Lower leg skin (tissue), 3 donors: Measurements from ENCODE around the gene COQ2.

Experiments
- POLR2A ChIP-seq, 2 donors: fragments of 450-650 bp; IDR thresholded peaks; one replicate each; pipeline ENCODE4 v1.6.1; 2016 to 2017; ENCODE audit warnings: antibody characterized with exemption in 2 of 2, mild to moderate bottlenecking in 1 of 2, moderate library complexity in 1 of 2
- TF ChIP-seq, protein P1 (sequence below), 3 donors: fragments of 450-650 bp; IDR thresholded peaks; one replicate each; pipeline ENCODE4 v1.5.1; 2016; ENCODE audit warnings: antibody characterized with exemption in 3 of 3, mild to moderate bottlenecking in 3 of 3, moderate library complexity in 2 of 3

DNA sequence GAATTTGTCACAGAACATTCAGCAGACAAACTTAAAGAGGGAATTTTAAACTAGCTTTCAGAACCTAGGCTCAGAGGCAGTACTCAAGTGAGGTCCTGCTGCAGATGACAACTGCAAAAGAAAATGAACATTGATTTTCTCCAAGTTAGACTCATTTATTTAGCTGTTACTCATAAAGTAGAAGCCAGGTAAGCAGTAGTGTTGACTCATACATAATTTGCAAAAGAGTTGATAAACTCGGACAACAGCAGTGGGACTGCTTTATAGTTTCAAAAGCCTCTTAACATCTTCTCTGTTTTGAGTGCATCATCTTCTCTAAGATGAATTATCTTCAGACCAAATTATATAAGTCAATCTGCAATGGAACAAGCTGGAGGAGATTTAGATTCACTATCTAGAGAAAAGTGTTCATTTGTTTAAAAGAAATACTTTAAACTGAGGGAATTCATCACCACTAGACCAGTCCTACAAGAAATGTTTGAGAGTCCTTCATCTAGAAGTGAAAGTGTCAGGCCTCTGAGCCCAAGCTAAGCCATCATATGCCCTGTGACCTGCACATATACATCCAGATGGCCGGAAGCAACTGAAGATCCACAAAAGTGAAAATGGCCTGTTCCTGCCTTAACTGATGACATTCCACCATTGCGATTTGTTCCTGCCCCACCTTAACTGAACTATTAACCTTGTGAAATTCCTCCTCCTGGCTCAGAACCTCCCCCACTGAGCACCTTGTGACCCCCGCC, 49.5 kb downstream of the COQ2 start:
- TF ChIP-seq, protein P1, sequence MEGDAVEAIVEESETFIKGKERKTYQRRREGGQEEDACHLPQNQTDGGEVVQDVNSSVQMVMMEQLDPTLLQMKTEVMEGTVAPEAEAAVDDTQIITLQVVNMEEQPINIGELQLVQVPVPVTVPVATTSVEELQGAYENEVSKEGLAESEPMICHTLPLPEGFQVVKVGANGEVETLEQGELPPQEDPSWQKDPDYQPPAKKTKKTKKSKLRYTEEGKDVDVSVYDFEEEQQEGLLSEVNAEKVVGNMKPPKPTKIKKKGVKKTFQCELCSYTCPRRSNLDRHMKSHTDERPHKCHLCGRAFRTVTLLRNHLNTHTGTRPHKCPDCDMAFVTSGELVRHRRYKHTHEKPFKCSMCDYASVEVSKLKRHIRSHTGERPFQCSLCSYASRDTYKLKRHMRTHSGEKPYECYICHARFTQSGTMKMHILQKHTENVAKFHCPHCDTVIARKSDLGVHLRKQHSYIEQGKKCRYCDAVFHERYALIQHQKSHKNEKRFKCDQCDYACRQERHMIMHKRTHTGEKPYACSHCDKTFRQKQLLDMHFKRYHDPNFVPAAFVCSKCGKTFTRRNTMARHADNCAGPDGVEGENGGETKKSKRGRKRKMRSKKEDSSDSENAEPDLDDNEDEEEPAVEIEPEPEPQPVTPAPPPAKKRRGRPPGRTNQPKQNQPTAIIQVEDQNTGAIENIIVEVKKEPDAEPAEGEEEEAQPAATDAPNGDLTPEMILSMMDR (IDR thresholded peaks at IDR 0.05), result no peak
- no peak for TF ChIP-seq POLR2A (IDR thresholded peaks at IDR 0.05)
